Frontal cortex (tissue), 4 donors: ENCODE measurements around the gene COL4A6. TPM values are rescaled to one million over a fixed set of nuclear protein-coding genes. Genes with fewer than 3 reads are reported as not detected.
"Not testable (repeated sequence)": the region's sequence is repeated elsewhere in the genome, so short reads cannot be mapped to it uniquely, and the experiment has no call there.

Experiments
- DNase-seq, 2 donors: peaks; one replicate each; pipeline ENCODE4 v3.0.0; 2012; ENCODE audit warnings: low spot score in 2 of 2
- FAIRE-seq: peaks from 2 replicates; lab custom pipeline; 2012; peaks lifted over from hg19 to GRCh38; lab: Jason Lieb, UNC
- total RNA-seq: library from RNA; depleted of rRNA; stranded (reverse); fragments of >200 nt; gene quantifications from one replicate; pipeline ENCODE4 v1.2.3, GENCODE V29; 2014
- donor health status: control.
- donor health status: control.
- donor health status: control.

COL4A6 gene
- total RNA-seq: 2.0 TPM

DNA sequence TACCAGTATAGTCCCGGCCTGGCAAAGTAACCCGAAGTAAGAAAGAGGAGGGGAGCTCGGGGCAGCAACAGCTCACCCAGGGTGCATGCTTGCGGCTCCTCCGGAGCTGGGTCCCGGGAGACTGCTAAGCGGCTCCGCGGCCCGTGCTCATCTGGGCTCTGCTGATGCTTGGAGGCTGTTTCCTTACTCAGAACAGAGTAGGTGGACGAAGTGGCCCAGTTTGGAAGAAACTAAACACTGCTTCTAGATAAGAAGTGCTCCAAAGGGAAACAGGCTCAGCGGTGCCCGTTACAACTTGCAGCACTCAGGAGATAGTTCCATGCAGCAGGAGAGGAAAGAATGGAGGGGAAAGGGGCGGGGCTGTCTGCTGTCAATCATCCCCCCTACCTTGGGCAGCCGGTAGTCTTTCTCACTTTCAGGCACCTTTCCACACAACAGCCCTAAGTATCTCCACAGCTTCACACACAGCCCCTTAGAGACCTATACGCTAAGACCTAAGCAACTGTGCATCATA, at the start of gene COL4A6:
TSS of gene COL4A6 (minus strand) at position 313 of the 514 bp plus-strand sequence. CDS start at position 87, 226 bp downstream.
- no peak for DNase-seq
- FAIRE-seq: no peak

GRCh38 chrX:108485960-108486359, 47.7 kb upstream of the COL4A6 start:
- FAIRE-seq: no peak
- no peak for DNase-seq

GRCh38 chrX:108484251-108484650, 46.0 kb upstream of the COL4A6 start:
- no peak for FAIRE-seq

GRCh38 chrX:108481528-108481927, 43.3 kb upstream of the COL4A6 start:
- not testable (repeated sequence) for DNase-seq, FAIRE-seq

More at GRCh38 chrX:108484251-108484650, 46.0 kb upstream of the COL4A6 start:
- no peak for DNase-seq

- FAIRE-seq: no peak
Measured at GRCh38 chrX:108473979-108474378, 35.8 kb upstream of the COL4A6 start.

DNA sequence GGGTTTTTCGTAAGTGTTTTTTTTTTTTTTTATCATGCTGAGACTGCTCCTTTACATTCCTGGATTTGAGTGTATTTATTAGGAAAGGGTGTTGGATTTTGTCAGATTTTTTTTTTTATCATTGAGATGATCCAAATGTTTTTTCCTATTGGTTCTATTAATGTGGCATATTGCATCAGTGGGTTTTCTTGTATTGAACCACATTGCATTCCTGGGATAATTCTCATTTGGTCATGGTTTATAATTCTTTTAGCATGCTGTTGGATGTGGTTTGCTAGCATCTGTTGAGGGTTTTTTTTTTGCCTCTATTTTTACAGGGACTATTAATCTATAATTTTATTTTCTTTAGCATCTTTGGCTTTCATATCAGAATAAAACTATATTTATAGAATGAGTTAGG, 30.3 kb upstream of the COL4A6 start:
- FAIRE-seq: no peak
- DNase-seq: no peak

More at GRCh38 chrX:108473979-108474378, 35.8 kb upstream of the COL4A6 start:
- no peak for DNase-seq

- FAIRE-seq (no peak), DNase-seq (no peak)
Measured at GRCh38 chrX:108464604-108465003, 26.4 kb upstream of the COL4A6 start.

DNA sequence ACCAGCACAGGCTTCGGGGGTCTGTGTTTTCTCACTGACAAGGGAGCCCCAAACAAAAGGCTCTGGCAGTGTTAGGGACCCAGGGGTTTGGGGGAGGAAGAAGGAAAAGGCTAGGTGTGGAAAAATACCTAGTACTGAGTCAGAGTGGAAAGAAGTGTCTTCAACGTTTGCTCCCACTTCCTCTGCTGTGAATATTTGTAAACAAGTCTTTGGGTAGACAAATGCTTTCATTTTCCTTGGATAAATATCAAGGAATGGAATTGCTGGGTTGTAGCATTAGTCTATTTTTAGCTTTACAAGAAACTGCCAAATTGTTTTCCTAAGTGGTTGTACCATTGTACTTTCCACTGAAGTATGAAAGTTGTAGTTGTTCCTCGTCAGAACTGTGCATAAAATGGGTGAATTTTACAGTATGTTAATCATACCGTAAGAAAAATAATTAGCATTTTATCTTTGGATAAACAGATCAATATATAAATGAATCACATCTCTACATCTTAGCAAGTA, 18.8 kb upstream of the COL4A6 start:
- DNase-seq (no peak), FAIRE-seq (no peak)

- no peak for FAIRE-seq
- DNase-seq: no peak
Measured at GRCh38 chrX:108453841-108454240, 15.6 kb upstream of the COL4A6 start.

- FAIRE-seq (no peak), DNase-seq (no peak)
Measured at GRCh38 chrX:108447303-108447702, 9.1 kb upstream of the COL4A6 start.

DNA sequence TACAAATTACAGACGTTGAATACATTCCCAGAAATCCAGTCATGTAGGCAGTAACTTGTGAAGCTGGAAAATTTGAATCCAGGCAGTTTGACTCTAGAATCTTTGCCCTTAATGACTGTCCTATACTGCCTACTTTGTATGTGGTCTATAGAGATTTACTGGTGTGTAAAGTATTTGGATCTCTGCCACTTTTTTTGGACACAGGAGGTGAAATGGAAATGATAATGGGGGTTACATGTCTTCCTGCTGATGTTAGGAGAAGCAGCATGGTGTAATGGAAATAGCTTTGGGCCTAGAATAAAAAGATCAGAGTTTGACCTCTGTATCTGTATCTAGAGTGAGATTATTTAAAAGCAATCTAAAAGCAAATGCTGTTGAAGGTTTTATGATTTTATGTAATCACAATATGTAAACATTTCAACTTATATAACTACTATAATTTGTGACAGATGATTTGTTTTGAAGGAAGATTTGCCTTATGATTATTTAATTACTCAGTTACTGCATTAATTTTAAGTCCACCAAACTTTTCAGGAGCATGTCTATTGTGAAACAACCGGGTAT, 4.8 kb upstream of the COL4A6 start:
- DNase-seq (no peak), FAIRE-seq (no peak)

- DNase-seq (no peak), FAIRE-seq (no peak)
Measured at GRCh38 chrX:108439961-108440696, 1.9 kb upstream of the COL4A6 start.

DNA sequence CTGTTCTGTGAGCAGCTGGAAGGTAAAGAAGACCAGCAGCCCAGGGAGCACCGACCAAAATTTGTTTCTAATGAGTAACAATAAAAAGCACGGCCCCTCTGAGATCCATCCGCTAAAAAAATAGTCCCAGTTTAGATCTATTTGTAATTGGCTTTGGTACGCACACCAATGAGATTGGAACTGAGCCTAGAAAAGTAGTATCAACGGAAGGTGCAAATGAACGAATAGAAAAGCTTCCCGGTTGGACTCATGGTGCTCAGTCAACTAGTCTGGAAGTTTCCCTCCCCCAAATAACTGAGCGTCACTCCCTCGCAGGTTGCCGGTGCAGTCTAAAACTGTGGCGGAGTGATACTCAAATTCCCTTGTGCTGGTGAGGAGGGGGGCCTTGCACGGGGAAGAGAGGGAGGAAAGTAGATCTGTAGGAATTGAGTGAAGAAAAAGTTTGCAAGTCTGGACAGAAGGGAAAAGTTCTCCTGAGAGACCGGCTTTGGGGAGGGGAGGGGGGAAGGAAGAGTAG, 1.3 kb upstream of the COL4A6 start, which contains the start of gene COL4A5:
TSS of gene COL4A5 (plus strand) at position 413 of the 517 bp plus-strand sequence. CDS start 288 bp downstream, outside the sequence.
- DNase-seq (peak in 1 of 2 donors; percentile 2), FAIRE-seq (no peak)

DNA sequence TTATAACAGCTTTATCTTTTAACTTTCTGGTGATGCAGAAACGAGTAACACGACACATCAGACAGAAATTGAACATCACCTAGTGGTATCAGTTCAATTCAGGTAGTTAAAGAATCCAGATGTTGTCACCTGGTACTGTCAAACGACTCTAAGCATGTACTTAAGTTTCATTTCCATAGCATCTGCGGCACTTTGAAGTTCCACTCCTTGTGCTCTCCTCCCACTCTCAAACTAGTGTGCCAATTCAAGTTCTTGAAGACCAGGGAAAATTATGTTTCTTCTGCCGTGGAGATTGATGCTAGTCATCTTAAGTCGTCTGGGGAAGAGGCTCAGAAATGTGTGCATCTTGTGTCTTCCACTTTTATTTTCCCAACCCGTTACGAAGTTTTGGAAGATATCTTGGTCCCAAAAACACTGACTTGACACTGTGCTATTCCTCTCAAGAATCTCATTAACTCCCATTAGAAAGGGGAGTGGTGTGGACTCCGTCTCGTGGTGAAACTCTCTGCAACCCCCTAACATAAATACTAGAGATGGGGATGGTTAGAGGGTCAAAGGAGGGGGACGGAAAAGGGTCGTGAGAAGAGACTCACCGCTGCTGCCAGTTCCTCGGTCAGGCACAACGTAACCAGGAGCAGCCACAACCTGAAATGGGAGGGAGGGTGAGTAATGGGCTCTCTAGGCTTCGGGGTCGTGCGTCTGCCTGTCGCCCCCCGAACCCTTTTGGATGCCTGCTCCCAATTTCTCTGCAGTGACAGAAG, 693 bp downstream of the COL4A6 start:
- DNase-seq (no peak), FAIRE-seq (no peak)

DNA sequence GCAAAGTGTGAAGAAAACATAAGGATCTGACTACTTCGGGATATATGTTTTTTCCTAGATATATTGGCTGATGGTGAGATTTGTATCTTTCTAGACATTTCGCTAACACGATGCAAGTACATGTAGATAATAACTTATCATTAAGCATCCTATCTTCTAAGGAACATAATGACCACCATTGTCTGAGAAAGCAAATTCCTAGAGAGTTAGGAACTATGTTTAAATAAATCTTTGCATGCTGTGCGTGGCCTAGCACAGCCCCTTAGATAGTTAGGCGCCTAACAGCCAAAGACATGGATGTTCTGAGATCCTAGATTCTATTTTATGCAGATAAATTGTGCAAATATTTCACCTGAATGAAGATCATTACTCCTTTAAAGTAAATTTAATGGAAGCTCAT, 3.0 kb downstream of the COL4A6 start:
- no peak for DNase-seq
- no peak for FAIRE-seq

GRCh38 chrX:108426262-108426661, 12.0 kb downstream of the COL4A6 start:
- FAIRE-seq (no peak), DNase-seq (no peak)

DNA sequence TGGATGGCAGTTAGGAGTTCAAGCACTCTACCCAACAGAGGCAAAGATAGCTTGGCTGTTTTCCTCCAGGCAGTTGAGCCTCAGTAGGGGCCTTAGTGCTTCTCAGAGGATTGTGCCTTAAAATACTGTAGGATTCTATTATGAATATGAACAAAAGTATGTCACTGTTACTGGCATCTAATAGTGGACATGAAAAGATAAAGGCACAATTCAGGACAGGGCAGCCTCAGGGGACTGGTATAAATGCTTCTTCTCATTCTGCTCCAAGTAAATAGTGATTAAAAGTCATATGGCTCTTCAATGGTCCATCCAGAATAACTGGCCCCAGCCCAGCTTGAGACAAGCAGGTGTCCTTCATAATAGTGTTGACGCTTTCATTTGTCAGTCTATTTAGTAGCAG, 17.7 kb downstream of the COL4A6 start:
- no peak for DNase-seq
- no peak for FAIRE-seq

DNA sequence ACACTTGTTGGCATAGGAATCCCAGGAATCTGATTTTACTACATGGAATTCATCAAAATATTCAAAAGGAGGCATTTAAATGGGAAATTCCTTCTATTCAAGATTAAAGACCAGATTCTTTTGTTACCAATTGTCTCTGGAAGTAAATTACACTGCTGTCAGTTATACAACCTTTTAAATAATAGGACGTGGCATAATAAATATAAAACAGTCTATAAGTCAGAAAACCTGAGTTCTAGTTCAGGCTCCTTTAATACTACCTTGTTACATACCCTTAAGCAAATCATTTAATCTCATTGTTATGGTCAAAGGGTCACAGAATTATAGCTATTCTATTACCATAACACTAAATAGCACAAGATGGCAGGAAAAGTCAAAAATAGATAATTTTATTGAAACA, 18.8 kb downstream of the COL4A6 start:
- FAIRE-seq: no peak

GRCh38 chrX:108417257-108417656, 21.0 kb downstream of the COL4A6 start:
- no peak for DNase-seq
- no peak for FAIRE-seq

More for the DNA sequence above, 18.8 kb downstream of the COL4A6 start:
- DNase-seq: no peak

- no peak for DNase-seq
- no peak for FAIRE-seq
Measured at GRCh38 chrX:108415891-108416290, 22.3 kb downstream of the COL4A6 start.
